Measurements from ENCODE around the gene CSMD2.
A peak's percentile ranks its signal among the peaks of the same experiment; 100 is the strongest.

GRCh38 chr1:33633019-33633801 lies 531.8 kb downstream of the CSMD2 start:
- peak; percentile 62 to 96 (median 81) for TF ChIP-seq CTCF (IDR thresholded peaks at IDR 0.05 in 4 of 5, conservative IDR thresholded peaks at IDR 0.05 in 1 of 5)
- no peak for TF ChIP-seq POLR2A (IDR thresholded peaks at IDR 0.05)

Measured in gastrocnemius medialis (tissue), 4 donors.